IPS-NIHi11 (cell line): Measurements from ENCODE around the gene C10orf71.

Experiments
- DNase-seq: peaks from one replicate; pipeline ENCODE4 v3.0.0; 2012; ENCODE audit warnings: mixed read lengths, low spot score

The C10orf71 gene

DNA sequence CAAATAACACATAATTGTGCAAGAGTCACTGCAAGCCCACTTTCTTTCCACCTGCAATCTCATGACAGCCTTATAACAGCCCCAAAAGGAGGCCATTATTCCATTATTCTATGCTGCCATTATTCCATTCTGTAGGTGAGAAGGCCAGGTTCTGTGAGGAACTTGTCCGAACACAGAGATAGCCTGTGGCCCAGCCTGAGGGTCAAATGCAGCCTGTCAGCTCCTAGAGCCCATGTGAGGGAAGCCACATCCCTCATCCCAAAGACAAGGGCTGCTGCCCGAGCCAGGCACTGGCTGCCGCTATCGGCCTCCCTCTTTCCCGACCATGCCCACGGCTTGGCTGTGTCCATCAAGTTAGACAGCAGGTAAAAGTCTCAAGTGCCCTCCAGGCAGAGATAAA, 24.1 kb upstream of the C10orf71 start:
- DNase-seq = no peak

DNA sequence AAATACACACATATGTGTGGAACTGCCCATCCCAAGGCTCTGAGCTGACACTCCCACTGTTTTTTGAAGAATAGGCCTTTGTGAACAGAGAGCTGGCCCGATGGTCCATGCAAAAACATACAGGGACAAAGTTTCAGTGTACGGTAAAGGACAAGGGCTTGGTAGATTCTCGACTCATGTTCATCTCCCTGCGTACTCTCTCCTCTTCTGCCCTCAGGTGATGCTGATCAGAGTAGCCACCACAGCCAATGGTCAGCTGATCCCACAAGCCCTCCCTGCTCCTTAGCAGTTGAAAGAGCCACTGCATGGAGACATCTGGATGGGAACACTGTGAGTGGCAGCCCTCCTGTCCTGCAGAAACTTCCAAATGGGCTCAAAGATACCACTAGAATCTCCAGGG, 23.1 kb upstream of the C10orf71 start:
- DNase-seq = no peak

GRCh38 chr10:49276596-49276995, 22.4 kb upstream of the C10orf71 start:
- no peak for DNase-seq

GRCh38 chr10:49277973-49278372, 21.0 kb upstream of the C10orf71 start:
- no peak for DNase-seq

- DNase-seq = no peak
These were observed 20.4 kb upstream of the C10orf71 start for GRCh38 chr10:49278497-49278981.

DNA sequence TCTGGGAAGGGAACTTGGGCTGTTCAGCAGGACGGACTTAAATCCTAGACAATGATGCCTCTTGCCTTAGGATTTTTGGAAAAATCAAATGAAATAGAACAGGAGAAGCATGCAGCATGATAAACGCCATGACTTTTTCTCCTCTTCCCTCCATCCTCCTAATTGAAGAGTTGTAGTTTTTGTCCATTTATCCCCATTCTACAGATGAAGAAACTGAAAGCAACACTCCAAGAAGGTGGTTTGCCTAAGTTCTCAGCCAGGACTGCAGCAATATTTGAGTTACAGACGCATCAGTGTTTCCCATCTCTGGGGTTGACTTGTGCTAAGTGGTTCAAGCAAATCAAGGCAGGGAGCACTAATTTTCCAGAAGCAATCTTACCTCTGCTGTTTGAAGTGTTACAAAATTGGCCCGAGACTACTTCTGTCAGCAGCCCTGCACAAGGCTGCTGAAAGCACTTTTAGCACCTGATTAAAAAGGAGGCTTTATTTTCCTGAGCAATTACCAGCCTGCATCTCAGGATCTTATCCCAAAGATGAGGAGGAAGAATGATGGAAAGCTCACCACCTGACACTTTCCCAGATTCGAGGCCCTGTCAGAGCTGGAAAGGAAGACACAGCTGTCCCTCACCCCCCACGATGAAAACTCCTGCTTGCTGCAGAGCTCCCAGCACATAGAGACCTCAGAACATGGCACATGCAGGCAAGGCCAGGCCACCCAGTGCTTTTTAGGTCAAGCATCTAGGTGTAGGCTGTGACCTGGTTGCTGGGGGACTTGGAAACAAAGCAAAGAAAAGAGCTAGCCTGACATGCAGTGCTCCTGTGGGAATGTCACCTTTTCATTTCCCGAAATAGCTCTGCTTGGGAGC, 19.7 kb upstream of the C10orf71 start:
- no peak for DNase-seq

DNA sequence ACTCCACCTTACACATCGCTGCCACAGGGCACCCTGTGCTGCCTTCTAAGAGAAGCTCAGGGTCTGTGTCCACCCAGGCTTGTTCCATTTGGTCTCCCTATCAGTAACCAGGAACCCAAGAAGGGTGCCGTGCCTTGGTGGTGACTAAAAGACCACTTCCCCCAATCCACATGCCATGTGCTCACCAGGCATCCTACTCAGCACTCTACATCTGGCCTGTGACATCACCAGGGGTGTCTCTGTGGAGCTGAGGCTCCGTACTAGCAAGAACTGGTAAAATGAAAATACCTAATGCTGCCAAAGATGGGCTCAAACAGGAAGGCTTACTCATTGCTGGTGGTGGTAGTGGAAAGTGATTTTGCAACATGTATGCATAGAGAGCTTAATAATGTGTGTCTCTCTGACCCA, 19.0 kb upstream of the C10orf71 start:
- DNase-seq = no peak

GRCh38 chr10:49281461-49281860, 17.5 kb upstream of the C10orf71 start:
- DNase-seq = peak; percentile 75

- DNase-seq = no peak
These were observed 16.7 kb upstream of the C10orf71 start for GRCh38 chr10:49282306-49282705.

DNA sequence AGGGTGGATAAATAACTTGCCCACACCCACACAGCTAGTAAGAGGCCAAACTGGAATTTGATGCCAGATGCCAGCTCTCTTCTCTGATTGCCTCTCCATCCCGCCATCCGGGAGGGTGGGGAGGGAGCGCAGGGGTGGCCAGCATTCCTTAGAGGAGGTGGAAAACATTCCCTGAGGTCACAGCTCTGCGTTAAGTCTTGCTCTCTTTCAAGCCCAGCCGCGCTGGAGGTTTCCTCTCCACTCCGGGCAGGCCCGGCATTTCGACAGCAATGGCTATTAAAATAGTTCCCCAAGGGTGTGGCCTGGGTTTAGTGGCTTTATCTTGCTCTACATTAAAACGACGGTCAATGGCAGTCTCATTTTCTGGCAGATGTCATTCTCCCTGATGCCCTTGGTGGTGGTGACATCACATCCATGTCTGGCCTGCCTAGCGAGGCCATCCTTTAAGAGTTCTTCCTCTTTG, 16.1 kb upstream of the C10orf71 start:
- DNase-seq = no peak

GRCh38 chr10:49283491-49283890, 15.5 kb upstream of the C10orf71 start:
- DNase-seq = no peak

- no peak for DNase-seq
These were observed 14.6 kb upstream of the C10orf71 start for GRCh38 chr10:49284356-49284755.

DNA sequence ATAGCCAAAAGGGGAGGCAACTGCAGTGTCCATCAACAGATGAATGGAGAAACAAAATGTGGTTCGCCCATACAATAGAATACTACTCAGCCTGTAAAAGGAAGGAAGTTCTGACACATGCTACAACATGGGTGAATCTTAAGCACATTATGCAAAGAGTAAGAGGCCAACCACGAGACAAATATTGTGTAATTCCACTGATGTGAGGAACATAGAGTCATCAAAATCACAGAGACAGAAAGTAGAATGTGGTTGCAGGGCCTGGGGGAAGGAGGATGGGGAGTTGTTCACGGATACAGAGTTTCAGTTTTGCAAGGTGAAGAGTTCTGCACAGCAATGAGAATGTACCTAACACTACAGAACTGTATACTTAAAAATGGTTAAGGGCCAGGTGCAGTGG, 13.7 kb upstream of the C10orf71 start:
- no peak for DNase-seq

DNA sequence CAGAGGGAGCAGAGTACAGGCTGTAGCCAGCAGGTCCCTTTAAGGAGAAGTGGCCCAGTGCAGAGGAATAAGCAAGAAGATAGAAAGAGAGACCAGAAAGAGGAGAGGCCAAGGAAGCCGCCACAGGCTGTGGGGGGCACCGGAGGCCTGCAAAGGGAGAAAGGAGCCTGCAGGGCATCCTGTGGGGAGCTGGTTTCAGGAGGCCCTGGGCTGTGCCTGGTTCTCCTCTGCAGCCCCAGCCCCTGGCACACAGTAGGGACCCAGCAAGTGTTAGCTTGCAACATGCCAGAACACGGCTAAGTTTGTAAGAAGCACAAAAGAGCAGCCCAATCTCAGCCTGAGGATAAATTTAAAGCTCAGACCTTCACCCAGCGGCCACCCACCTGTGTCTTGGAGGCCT, 12.3 kb upstream of the C10orf71 start:
- no peak for DNase-seq

- DNase-seq = no peak
These were observed 11.2 kb upstream of the C10orf71 start for GRCh38 chr10:49287689-49288340.

DNA sequence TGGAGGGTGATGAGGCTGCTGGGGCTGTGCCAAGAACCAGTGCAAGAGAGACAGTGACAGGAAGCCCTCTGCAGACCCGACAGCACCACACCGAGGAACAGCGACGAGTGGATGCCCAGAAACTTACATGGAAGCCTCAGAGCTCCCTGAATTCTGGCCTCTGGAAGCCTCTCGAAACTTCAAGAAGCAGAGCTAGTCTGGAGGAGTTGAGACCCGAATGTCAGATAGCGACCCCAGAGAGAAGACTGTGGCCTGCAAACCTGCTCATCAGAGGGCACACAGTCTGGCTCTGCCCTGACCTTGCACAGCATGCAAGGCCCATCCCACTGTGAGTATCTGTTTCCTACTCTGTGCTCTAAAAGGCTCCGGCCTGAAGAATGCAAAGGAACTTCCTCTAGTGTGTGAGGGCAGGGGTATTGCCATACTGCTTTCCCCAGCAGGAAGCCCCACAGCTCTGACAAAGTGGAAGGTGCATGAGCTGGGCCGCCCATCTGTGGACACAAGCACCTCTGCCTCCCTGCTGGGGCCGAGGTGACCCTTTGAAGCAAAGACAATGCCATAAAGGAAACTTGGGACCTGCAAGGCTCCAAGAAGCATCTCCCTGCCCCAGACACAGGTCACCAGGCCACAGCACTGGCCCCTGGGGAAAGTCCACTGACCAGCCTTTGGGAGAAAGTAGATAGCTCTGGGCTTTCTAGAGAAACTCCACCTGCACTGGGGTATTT, 10.5 kb upstream of the C10orf71 start:
- no peak for DNase-seq

DNA sequence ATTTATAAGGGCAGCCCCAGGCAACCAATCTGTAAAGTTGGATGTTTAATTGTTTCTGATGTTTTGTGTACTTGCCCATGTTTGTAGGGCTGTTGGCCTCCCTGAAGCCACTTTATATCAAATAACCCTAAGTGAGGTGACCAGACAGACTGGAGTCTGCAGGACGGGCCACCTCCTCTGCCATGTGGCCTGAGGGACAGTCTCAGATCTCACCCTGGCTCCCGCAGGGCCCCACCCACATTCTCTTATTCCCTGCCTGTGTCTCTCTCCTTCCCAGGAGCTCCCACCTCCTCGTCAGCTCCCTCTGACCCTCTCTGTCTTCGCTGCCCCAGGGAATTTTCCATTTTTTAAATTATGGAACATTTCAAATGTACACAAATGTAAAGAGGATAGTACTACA, 9.5 kb upstream of the C10orf71 start:
- no peak for DNase-seq

DNA sequence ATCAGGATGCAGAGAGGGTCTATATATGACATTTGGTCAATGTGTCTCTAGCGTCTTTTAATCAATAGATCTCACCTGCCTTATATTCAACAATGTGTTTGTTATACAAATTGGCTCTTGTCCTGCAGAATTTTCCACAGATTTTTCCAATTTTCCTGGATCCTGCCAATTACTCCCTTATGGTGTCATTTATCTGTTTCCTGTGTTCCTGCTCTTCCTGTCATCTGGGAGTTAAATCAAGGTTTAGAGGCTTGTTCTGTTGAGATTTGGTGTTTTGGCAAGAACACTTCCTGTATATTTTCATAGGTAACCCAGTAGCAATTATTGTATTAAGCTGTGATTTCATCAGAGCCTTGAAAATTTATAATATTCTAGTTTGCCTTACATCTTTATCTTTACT, 8.8 kb upstream of the C10orf71 start:
- no peak for DNase-seq

- no peak for DNase-seq
These were observed 8.4 kb upstream of the C10orf71 start for GRCh38 chr10:49290607-49291006.

GRCh38 chr10:49292565-49293207, 6.3 kb upstream of the C10orf71 start:
- DNase-seq = no peak

DNA sequence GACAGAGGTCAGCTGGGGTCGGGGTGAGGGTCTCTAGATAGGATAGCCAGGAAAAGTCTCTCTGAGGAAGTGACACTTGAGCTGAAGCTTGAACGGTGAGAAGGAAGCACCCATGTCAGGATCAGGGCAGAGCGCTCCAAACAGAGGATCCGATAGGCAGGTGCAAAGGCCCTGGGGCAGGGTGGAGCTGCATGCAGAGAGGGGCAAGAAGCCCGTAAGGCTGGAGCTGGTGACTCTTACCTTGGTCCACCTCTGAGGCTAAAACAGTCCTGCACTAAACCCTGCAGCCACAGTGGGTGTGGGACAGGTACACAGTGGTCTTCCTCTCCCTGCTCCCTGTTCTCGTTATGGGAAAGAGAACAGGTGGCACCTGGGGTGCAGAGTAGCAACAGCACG, 5.8 kb upstream of the C10orf71 start:
- DNase-seq = no peak

GRCh38 chr10:49294731-49295130, 4.2 kb upstream of the C10orf71 start:
- DNase-seq = no peak
